NCI-H2196 treated with DMSO at 0.1 percent for 48 hours (cell line): Measurements from ENCODE around the gene A1CF.
"Not testable (repeated sequence)": the region's sequence is repeated elsewhere in the genome, so short reads cannot be mapped to it uniquely, and the experiment has no call there.

Experiments
- DNase-seq: peaks from one replicate; lab custom pipeline; 2025; ENCODE audit not compliant: unreplicated experiment; lab: John Stamatoyannopoulos, UW

Gene A1CF

GRCh38 chr10:50788951-50789945 is 96.2 kb downstream of the A1CF start:
- no peak for DNase-seq

GRCh38 chr10:50787962-50788361 is 97.5 kb downstream of the A1CF start:
- DNase-seq, result not testable (repeated sequence)

- not testable (repeated sequence) for DNase-seq
Measured at GRCh38 chr10:50782017-50782416, 103.4 kb downstream of the A1CF start.

- DNase-seq, result not testable (repeated sequence)
Measured at GRCh38 chr10:50780036-50780435, 105.4 kb downstream of the A1CF start.

GRCh38 chr10:50774868-50775267 is 110.6 kb downstream of the A1CF start:
- DNase-seq, result not testable (repeated sequence)

GRCh38 chr10:50772042-50772441 is 113.4 kb downstream of the A1CF start:
- not testable (repeated sequence) for DNase-seq

- not testable (repeated sequence) for DNase-seq
Measured at GRCh38 chr10:50766774-50767513, 118.5 kb downstream of the A1CF start.
